Measurements from ENCODE around the gene TGM2. TPM values are rescaled to one million over a fixed set of nuclear protein-coding genes. Genes with fewer than 3 reads are reported as not detected.

The TGM2 gene
- total RNA-seq, 2 donors from 2014 or later = 0.23 to 0.38 TPM

GRCh38 chr20:38167851-38168760 lies 3.0 kb upstream of the TGM2 start:
- Mint-ChIP-seq H3K4me3 (no peak overlapping the region), H3K9me3 (no peaks in the 10 kb centered on the region), H3K27me3 (ENCODE audit: low read depth) (peaks cover 33% of the 10 kb centered on the region), H3K36me3 (ENCODE audit: insufficient read depth in 2 of 2) (no peaks in the 10 kb centered on the region), H3K27ac (no peak overlapping the region), H3K4me1 (ENCODE audit: low read depth) (peaks cover 15% of the 10 kb centered on the region)
- DNase-seq (peak in 1 of 2 donors; percentile 5), ATAC-seq (replicated peaks in 1 of 2) (peak; percentile 41 to 43)

DNA sequence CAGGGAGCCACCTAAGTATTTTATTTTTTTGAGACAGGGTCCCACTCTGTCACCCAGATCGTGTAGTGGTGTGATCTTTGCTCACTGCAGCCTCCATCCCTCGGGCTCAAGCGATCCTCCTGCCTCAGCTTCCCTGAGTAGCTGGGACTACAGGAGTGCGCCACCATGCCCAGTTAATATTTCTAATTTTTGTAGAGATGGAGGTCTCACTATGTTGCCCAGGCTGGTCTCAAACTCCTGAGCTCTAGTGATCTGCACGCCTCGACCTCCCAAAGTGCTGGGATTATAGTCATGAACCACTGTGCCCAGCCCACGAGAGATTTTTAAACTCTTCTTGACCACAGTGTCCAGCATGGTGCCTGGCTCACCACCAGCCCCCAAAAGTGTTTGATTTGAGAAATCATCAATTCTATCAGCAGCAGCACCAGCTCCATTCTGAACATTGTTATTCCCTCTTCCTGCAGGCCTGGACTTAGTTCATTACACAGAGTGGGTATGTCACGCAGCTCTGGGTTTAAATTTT lies 2.3 kb upstream of the TGM2 start:
- no peaks in the 10 kb centered on the region for H3K36me3 Mint-ChIP-seq (ENCODE audit: insufficient read depth in 2 of 2)
- no peak overlapping the region for H3K4me3 Mint-ChIP-seq
- peaks cover 39% of the 10 kb centered on the region for H3K27me3 Mint-ChIP-seq (ENCODE audit: low read depth)
- peaks cover 15% of the 10 kb centered on the region for H3K4me1 Mint-ChIP-seq (ENCODE audit: low read depth)
- no peaks in the 10 kb centered on the region for H3K9me3 Mint-ChIP-seq
- ATAC-seq (replicated peaks in 1 of 2) = no peak
- DNase-seq = no peak
- no peak overlapping the region for H3K27ac Mint-ChIP-seq

DNA sequence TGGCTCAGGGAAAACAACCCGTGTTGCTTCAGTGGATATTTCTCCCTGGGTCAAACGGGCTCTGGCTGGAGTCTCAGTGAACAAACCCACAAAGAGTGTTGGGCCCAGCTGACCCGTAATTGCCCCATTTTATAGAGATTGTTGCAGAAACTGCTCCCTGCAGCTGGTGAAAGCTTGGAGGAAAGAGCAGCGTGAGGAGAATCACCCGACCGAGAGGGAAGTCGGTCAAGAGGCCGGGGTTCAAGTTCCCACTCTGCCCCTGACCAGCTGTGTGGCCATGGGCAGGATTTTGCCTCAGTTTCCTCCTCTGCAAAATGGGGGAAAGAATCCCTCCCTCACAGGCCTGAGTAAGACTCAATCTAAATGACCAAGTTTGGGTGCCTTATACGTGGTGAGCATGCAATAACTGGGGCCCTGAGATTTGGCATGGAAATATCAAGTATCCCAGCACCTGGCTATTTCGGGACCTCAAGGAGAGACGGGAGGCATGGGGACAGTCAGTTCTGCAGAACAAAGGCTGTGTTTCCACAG lies 1.7 kb upstream of the TGM2 start:
- H3K27ac Mint-ChIP-seq = no peak overlapping the region
- no peaks in the 10 kb centered on the region for H3K9me3 Mint-ChIP-seq

GRCh38 chr20:38165966-38166702 lies 1.1 kb upstream of the TGM2 start:
- Mint-ChIP-seq H3K27ac (no peak overlapping the region), H3K9me3 (no peaks in the 10 kb centered on the region), H3K36me3 (ENCODE audit: insufficient read depth in 2 of 2) (no peaks in the 10 kb centered on the region), H3K4me1 (ENCODE audit: low read depth) (peaks cover 15% of the 10 kb centered on the region), H3K4me3 (peak overlapping the region in 1 of 2 donors; percentile 10), H3K27me3 (ENCODE audit: low read depth) (peaks cover 36% of the 10 kb centered on the region)
- DNase-seq (no peak), ATAC-seq (replicated peaks in 1 of 2) (no peak)

More for the DNA sequence above, 1.7 kb upstream of the TGM2 start:
- Mint-ChIP-seq H3K4me3 (no peak overlapping the region), H3K4me1 (ENCODE audit: low read depth) (peaks cover 15% of the 10 kb centered on the region), H3K36me3 (ENCODE audit: insufficient read depth in 2 of 2) (no peaks in the 10 kb centered on the region), H3K27me3 (ENCODE audit: low read depth) (peaks cover 38% of the 10 kb centered on the region)
- DNase-seq = no peak
- no peak for ATAC-seq (replicated peaks in 1 of 2)

- no peaks in the 10 kb centered on the region for H3K36me3 Mint-ChIP-seq (ENCODE audit: insufficient read depth in 2 of 2)
- H3K4me3 Mint-ChIP-seq = no peak overlapping the region
- H3K27me3 Mint-ChIP-seq (ENCODE audit: low read depth) = peaks cover 30% of the 10 kb centered on the region
- peaks cover 15% of the 10 kb centered on the region for H3K4me1 Mint-ChIP-seq (ENCODE audit: low read depth)
- no peak for ATAC-seq (replicated peaks in 1 of 2)
- no peak overlapping the region for H3K27ac Mint-ChIP-seq
- H3K9me3 Mint-ChIP-seq = no peaks in the 10 kb centered on the region
- DNase-seq = no peak
These were observed 414 bp downstream of the TGM2 start for GRCh38 chr20:38164624-38165088.

DNA sequence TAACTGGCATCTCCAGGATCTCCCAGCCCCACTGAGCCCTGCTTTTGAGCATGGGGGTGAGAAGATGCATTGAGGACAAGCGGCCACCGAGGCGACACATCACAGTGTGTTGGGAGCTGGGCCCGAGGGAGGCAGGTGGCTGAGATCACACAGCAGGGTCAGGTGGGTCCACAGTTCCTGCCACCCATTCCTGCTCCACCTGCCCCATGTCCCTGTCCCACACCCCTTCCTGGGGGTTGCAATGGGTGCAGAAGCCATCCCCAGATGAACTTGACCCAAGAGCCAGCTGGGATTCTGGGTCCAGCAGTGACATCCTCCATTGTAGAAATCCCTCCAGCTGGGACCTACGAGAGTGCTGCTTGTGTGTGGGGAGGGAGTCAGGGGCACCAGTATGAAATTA lies 1.0 kb downstream of the TGM2 start:
- no peak overlapping the region for H3K27ac Mint-ChIP-seq
- no peaks in the 10 kb centered on the region for H3K36me3 Mint-ChIP-seq (ENCODE audit: insufficient read depth in 2 of 2)
- no peak overlapping the region for H3K4me3 Mint-ChIP-seq
- H3K4me1 Mint-ChIP-seq (ENCODE audit: low read depth) = peaks cover 14% of the 10 kb centered on the region
- no peak for DNase-seq
- peaks cover 30% of the 10 kb centered on the region for H3K27me3 Mint-ChIP-seq (ENCODE audit: low read depth)
- ATAC-seq (replicated peaks in 1 of 2) = no peak
- no peaks in the 10 kb centered on the region for H3K9me3 Mint-ChIP-seq

DNA sequence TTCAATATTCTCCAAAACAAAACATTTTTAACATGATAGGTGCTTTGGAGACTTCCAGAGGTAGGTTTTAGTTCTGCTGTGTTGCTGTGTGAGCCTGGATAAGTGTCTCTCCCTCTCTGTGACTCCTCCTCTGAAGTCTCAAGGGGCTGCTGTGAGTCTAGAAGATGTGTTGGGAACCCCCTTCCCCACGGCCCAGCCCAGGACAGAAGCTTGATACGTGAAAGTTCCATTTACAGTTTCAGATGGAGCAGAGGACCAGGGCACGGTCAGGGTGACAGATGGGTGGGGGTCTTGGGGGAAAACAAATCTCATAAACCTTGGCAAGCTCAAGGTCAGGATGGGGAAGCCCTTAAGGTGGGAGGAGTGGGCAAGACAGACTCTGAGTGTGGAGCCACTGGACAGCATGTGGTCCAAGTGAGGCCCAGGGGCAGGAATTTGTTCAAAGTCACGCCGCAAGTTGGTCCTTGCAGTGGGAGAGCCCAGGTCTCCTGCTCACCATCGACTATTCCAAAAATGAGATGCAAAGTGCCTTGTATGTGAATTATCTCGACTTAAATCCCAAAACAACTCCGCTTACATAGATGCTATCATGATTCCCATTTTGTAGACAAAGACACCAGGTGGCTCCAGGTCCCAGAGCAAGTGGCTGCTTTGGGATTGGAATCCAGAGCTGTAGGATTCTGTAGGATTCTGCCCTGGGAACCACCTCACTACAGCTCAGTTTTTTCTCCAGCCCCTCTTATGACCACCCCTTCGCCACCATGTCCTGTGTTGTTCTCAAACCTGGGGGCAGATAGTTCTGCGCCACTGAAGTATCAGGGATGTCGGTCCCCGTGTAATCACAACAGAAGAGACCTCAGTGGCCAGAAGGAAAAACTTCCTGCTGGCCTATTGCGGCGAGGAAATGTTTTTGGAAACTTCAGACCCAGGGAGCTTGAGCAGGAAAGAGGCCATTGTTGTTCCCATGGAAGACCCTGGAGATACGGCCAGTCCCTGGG lies 1.9 kb downstream of the TGM2 start:
- DNase-seq = no peak
- Mint-ChIP-seq H3K27ac (no peak overlapping the region), H3K27me3 (ENCODE audit: low read depth) (peaks cover 30% of the 10 kb centered on the region), H3K9me3 (no peaks in the 10 kb centered on the region), H3K36me3 (ENCODE audit: insufficient read depth in 2 of 2) (no peaks in the 10 kb centered on the region), H3K4me3 (no peak overlapping the region), H3K4me1 (ENCODE audit: low read depth) (peaks cover 8% of the 10 kb centered on the region)
- no peak for ATAC-seq (replicated peaks in 1 of 2)

DNA sequence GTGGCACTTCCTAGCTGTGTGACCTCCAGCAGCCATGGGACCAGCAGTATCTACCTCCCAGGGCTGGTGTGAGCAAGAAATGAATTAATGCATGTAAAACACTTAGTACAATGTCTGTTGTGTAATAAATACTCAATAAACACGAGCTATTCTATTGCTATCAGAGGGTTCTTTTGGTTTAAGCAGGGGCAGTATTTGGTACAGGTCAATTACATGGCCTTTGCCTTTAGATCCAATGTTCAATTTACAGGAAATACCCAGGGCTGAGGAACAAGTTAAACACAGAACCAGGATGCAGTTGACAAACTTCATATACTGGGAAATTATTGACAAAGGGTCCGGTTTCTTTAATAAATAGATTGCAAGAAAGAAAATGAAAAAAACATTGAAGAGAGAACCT lies 2.9 kb downstream of the TGM2 start:
- Mint-ChIP-seq H3K4me3 (no peak overlapping the region), H3K4me1 (ENCODE audit: low read depth) (peaks cover 8% of the 10 kb centered on the region), H3K9me3 (no peaks in the 10 kb centered on the region), H3K27me3 (ENCODE audit: low read depth) (peaks cover 30% of the 10 kb centered on the region), H3K36me3 (ENCODE audit: insufficient read depth in 2 of 2) (no peaks in the 10 kb centered on the region), H3K27ac (no peak overlapping the region)
- ATAC-seq (replicated peaks in 1 of 2) = no peak
- no peak for DNase-seq

- H3K27me3 Mint-ChIP-seq (ENCODE audit: low read depth) = peaks cover 27% of the 10 kb centered on the region
- H3K4me3 Mint-ChIP-seq = no peak overlapping the region
- ATAC-seq (replicated peaks in 1 of 2) = no peak
- peaks cover 8% of the 10 kb centered on the region for H3K4me1 Mint-ChIP-seq (ENCODE audit: low read depth)
- no peak for DNase-seq
- H3K27ac Mint-ChIP-seq = no peak overlapping the region
- no peaks in the 10 kb centered on the region for H3K9me3 Mint-ChIP-seq
- no peaks in the 10 kb centered on the region for H3K36me3 Mint-ChIP-seq (ENCODE audit: insufficient read depth in 2 of 2)
These were observed 3.7 kb downstream of the TGM2 start for GRCh38 chr20:38161412-38161774.

- no peak for DNase-seq
- no peaks in the 10 kb centered on the region for H3K9me3 Mint-ChIP-seq
- ATAC-seq (replicated peaks in 1 of 2) = no peak
- H3K4me1 Mint-ChIP-seq (ENCODE audit: low read depth) = peaks cover 1% of the 10 kb centered on the region
- H3K36me3 Mint-ChIP-seq (ENCODE audit: insufficient read depth in 2 of 2) = no peaks in the 10 kb centered on the region
- H3K27me3 Mint-ChIP-seq (ENCODE audit: low read depth) = peaks cover 15% of the 10 kb centered on the region
- H3K27ac Mint-ChIP-seq = no peak overlapping the region
- no peak overlapping the region for H3K4me3 Mint-ChIP-seq
These were observed 4.9 kb downstream of the TGM2 start for GRCh38 chr20:38159957-38160756.

DNA sequence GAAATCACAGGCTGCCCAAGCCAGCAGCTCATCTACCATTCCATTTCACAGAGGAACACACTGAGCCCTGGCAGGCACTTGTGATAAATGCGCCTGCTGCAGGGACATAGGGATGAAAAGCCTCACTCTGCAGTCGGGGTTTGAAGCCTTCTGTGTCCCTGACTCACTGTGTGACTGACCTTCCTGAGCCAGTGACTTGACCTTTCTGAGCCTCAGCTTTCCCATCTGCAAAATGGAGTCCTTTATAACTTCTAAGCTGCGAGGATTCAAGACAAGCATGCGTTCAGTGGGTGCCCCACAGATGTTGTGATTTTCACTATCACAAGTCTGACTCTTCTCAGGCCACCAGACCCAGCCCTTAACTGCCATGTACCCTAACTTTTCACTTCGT lies 5.5 kb downstream of the TGM2 start:
- Mint-ChIP-seq H3K9me3 (no peaks in the 10 kb centered on the region), H3K27ac (no peak overlapping the region), H3K4me1 (ENCODE audit: low read depth) (no peaks in the 10 kb centered on the region), H3K27me3 (ENCODE audit: low read depth) (peaks cover 13% of the 10 kb centered on the region), H3K4me3 (no peak overlapping the region), H3K36me3 (ENCODE audit: insufficient read depth in 2 of 2) (no peaks in the 10 kb centered on the region)
- no peak for DNase-seq
- ATAC-seq (replicated peaks in 1 of 2) = no peak
